ENCODE data around the gene TPPP2.

GRCh38 chr14:21037156-21037555, 7.1 kb downstream of the TPPP2 start:
- TF ChIP-seq, protein P1, sequence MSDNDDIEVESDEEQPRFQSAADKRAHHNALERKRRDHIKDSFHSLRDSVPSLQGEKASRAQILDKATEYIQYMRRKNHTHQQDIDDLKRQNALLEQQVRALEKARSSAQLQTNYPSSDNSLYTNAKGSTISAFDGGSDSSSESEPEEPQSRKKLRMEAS (IDR thresholded peaks at IDR 0.05; ENCODE audit: low read depth): no peak
- TF ChIP-seq, protein P2, sequence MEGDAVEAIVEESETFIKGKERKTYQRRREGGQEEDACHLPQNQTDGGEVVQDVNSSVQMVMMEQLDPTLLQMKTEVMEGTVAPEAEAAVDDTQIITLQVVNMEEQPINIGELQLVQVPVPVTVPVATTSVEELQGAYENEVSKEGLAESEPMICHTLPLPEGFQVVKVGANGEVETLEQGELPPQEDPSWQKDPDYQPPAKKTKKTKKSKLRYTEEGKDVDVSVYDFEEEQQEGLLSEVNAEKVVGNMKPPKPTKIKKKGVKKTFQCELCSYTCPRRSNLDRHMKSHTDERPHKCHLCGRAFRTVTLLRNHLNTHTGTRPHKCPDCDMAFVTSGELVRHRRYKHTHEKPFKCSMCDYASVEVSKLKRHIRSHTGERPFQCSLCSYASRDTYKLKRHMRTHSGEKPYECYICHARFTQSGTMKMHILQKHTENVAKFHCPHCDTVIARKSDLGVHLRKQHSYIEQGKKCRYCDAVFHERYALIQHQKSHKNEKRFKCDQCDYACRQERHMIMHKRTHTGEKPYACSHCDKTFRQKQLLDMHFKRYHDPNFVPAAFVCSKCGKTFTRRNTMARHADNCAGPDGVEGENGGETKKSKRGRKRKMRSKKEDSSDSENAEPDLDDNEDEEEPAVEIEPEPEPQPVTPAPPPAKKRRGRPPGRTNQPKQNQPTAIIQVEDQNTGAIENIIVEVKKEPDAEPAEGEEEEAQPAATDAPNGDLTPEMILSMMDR (IDR thresholded peaks at IDR 0.05): no peak
- TF ChIP-seq RXRA (IDR thresholded peaks at IDR 0.05; ENCODE audit: borderline replicate concordance, low read depth): no peak
- no peak for TF ChIP-seq MXI1 (IDR thresholded peaks at IDR 0.05; ENCODE audit: low read depth, low read length)
- no peak for TF ChIP-seq GATA2 (CRISPR knock-in tag; IDR thresholded peaks at IDR 0.05)
- no peak for TF ChIP-seq JUND (IDR thresholded peaks at IDR 0.05)
- no peak for TF ChIP-seq POLR2AphosphoS5 (IDR thresholded peaks at IDR 0.05; ENCODE audit: low read depth, low read length)
- no peak for TF ChIP-seq RCOR1 (IDR thresholded peaks at IDR 0.05; ENCODE audit: low read length)
